A673 (cell line): Measurements from ENCODE around the gene ERBB2. TPM values are rescaled to one million over a fixed set of nuclear protein-coding genes. Genes with fewer than 3 reads are reported as not detected.
A peak's percentile ranks its signal among the peaks of the same experiment; 100 is the strongest.

Source experiments
- BruUV-seq: library from RNA; stranded (reverse); fragments of 400-500 nt; replicated peaks from 2 replicates; lab custom pipeline; 2021; lab: Mats Ljungman, UMichigan
- CTCF ChIA-PET: fragments of 300-600 bp; sonication (Branson Sonifier 250); formaldehyde crosslinking; loops from one replicate; lab custom pipeline; 2022; ENCODE audit warnings: antibody characterized with exemption; lab: Charles Lee
- POLR2A ChIA-PET: fragments of 300-600 bp; sonication (Branson Sonifier 250); formaldehyde crosslinking; loops from one replicate; lab custom pipeline; 2022; ENCODE audit warnings: antibody characterized with exemption; ENCODE audit not compliant: low non-redundant PET; lab: Charles Lee
- DNase-seq: peaks from one replicate; pipeline ENCODE4 v3.0.0-alpha.2; 2015; ENCODE audit warnings: low spot score
- H3K27ac ChIP-seq: fragments of 200-600 bp; sonication (generic); 2 replicates; pipeline ENCODE4 v1.5.1; 2016; ENCODE audit warnings: mixed run types, low read depth, mild to moderate bottlenecking, mixed read lengths, antibody characterized with exemption, low read length; ENCODE audit not compliant: poor library complexity, severe bottlenecking
- H3K27me3 ChIP-seq: fragments of 200-600 bp; sonication (generic); replicated peaks from 2 replicates; pipeline ENCODE4 v1.6.1; 2017; ENCODE audit warnings: mixed run types, low read depth, mild to moderate bottlenecking, mixed read lengths, antibody characterized with exemption, low read length; ENCODE audit not compliant: insufficient read depth, poor library complexity
- H3K36me3 ChIP-seq: fragments of 200-600 bp; sonication (generic); 2 replicates; pipeline ENCODE4 v1.6.1; 2016; ENCODE audit warnings: mixed run types, mild to moderate bottlenecking, mixed read lengths, antibody characterized with exemption, low read length; ENCODE audit not compliant: insufficient read depth, poor library complexity, severe bottlenecking
- H3K4me1 ChIP-seq: fragments of 200-600 bp; sonication (generic); 2 replicates; pipeline ENCODE4 v1.6.1; 2017; ENCODE audit warnings: mixed run types, mild to moderate bottlenecking, mixed read lengths, antibody characterized with exemption, low read length; ENCODE audit not compliant: insufficient read depth, poor library complexity, severe bottlenecking
- H3K4me3 ChIP-seq: fragments of 200-600 bp; sonication (generic); 2 replicates; pipeline ENCODE4 v1.5.1; 2016; ENCODE audit warnings: low read depth, mixed run types, mild to moderate bottlenecking, mixed read lengths, low read length; ENCODE audit not compliant: poor library complexity, severe bottlenecking
- H3K9me3 ChIP-seq: fragments of 200-600 bp; sonication (generic); 2 replicates; pipeline ENCODE4 v1.6.1; 2016; ENCODE audit warnings: mixed run types, low read depth, mild to moderate bottlenecking, mixed read lengths, antibody characterized with exemption, low read length; ENCODE audit not compliant: poor library complexity, severe bottlenecking
- EZH2 ChIP-seq: fragments of 200-600 bp; sonication (generic); IDR thresholded peaks from 2 replicates; pipeline ENCODE4 v1.6.1; 2017; ENCODE audit warnings: borderline replicate concordance, low read depth, mild to moderate bottlenecking, mixed read lengths, antibody characterized with exemption, low read length; ENCODE audit not compliant: poor library complexity, severe bottlenecking
- intact Hi-C: fragments of 100-400 bp; cut with micrococcal nuclease; formaldehyde crosslinking; loops from one replicate; pipeline ENCODE4 v1.10.0; 2022; ENCODE audit not compliant: unreplicated experiment
- total RNA-seq: library from RNA; stranded (reverse); gene quantifications from 2 replicates; pipeline ENCODE4 v1.2.3, GENCODE V29; 2021
- TF ChIP-seq, protein P1 (sequence below): fragments of 300-800, 200-600 bp; sonication (generic); conservative IDR thresholded peaks from 2 replicates; pipeline ENCODE4 v1.5.1; 2017; ENCODE audit warnings: low read depth, mild to moderate bottlenecking, antibody characterized with exemption, low read length, moderate library complexity, mixed read lengths

Gene ERBB2
- total RNA-seq, 1 experiment from 2014 or later: 11.1 TPM

DNA sequence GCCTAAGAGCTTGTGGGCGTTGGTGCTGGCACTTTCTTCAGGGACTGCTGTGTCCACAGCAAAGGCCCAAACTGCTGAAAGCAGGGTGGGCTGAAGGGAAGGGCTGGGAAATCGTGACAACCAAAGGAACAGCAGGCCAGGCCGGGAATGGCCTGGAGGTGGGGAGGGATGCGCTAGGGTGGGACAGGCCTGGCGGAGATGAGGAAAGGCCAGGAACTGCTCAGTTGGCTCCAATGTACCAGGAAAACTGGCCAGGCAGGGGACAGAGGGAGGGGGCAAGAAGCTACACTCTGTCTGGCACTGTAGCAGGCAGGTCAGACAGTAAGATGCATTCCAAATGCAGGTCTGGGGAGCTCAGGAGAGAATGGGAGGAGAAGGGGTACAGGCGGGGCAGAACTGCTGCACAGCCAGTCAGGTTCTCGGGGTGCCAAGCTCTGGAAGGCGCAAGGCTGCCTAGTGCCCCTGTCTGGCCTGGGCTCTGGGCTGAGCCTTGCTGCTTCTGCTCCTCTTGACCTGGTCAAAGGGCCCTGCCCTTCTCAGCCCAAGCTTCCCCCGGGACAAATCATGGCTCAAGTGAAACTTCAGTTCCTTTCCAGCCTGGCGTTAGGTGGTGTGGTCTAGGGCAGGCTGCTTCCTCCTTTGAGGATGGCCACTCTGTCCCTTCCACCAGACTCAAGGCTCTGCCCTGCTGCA is 24.3 kb upstream of the ERBB2 start:
- Histone ChIP-seq H3K9me3 (no peaks in the 10 kb centered on the region), H3K36me3 (no peaks in the 10 kb centered on the region), H3K4me1 (no peaks in the 10 kb centered on the region), H3K4me3 (no peak overlapping the region), H3K27ac (no peak overlapping the region), H3K27me3 (no peaks in the 10 kb centered on the region)
- ChIA-PET POLR2A (no interaction called here), CTCF (no interaction called here)
- BruUV-seq: no TSS peak
- DNase-seq: no peak
- no peak for TF ChIP-seq EZH2
- TF ChIP-seq, protein P1, sequence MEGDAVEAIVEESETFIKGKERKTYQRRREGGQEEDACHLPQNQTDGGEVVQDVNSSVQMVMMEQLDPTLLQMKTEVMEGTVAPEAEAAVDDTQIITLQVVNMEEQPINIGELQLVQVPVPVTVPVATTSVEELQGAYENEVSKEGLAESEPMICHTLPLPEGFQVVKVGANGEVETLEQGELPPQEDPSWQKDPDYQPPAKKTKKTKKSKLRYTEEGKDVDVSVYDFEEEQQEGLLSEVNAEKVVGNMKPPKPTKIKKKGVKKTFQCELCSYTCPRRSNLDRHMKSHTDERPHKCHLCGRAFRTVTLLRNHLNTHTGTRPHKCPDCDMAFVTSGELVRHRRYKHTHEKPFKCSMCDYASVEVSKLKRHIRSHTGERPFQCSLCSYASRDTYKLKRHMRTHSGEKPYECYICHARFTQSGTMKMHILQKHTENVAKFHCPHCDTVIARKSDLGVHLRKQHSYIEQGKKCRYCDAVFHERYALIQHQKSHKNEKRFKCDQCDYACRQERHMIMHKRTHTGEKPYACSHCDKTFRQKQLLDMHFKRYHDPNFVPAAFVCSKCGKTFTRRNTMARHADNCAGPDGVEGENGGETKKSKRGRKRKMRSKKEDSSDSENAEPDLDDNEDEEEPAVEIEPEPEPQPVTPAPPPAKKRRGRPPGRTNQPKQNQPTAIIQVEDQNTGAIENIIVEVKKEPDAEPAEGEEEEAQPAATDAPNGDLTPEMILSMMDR: no peak
- intact Hi-C loops: no loop called here

DNA sequence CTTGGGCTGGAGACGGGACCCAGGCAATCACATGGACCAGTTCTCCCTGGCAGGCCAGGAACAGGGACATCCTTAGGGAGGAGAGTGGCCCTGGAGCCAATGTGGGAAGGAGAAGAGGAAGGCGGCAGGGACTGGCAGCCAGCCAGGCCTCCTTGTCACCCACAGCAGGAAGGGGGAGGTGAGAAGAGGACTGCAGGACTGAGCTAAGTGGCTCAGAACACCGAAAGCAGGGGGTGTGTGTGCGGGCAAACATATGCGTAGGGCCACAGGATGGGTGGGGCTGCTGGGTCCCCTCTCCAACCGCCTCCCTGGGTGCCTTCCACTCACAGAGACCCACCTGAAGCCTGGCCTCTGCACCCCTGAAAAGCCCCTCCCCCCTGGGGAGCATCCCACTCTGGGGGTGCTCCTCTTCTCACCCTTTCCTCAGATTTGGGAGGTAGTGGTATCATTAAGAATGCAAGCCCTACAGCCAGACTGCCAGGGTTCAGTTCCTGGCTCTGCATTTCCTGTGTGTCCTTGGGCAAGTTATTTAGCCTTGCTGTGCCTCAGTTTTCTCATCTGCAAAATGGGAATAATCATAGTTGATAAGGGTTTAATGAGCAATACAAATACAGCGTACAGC is 23.6 kb upstream of the ERBB2 start:
- intact Hi-C loops: no loop called here
- no peaks in the 10 kb centered on the region for H3K27me3 ChIP-seq
- peak; percentile 34 for DNase-seq
- H3K27ac ChIP-seq: no peak overlapping the region
- no peak overlapping the region for H3K4me3 ChIP-seq
- H3K36me3 ChIP-seq: no peaks in the 10 kb centered on the region
- CTCF ChIA-PET: no interaction called here
- no TSS peak for BruUV-seq
- TF ChIP-seq, protein P1: no peak
- no peak for TF ChIP-seq EZH2
- POLR2A ChIA-PET: no interaction called here
- H3K9me3 ChIP-seq: no peaks in the 10 kb centered on the region
- H3K4me1 ChIP-seq: no peaks in the 10 kb centered on the region

DNA sequence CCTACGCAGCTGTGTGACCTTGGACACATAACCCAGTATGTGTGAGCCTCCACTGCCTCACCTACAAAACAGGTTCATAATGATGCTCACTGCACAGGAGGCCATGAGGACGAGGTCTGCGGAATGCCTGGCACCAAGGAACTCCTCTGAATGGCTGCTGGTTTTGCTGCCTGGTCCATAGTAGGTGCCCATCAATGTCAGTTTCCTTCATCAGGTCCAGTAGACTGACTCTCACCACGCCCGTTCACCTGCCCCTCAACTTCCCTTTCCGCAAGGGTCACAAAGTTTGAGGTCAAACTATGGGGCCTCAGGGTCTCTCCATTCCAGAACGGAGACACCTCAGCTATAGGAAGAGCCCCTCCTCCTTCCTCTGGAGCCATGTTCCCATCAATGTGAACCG is 22.8 kb upstream of the ERBB2 start:
- TF ChIP-seq EZH2: no peak
- TF ChIP-seq, protein P1: no peak
- Histone ChIP-seq H3K9me3 (no peaks in the 10 kb centered on the region), H3K36me3 (no peaks in the 10 kb centered on the region), H3K4me1 (no peaks in the 10 kb centered on the region), H3K27me3 (no peaks in the 10 kb centered on the region), H3K27ac (no peak overlapping the region), H3K4me3 (no peak overlapping the region)
- POLR2A ChIA-PET: interaction anchor here (0.6 kb wide), 1 partner anchor 741 kb away, joined by 5 read pairs; no protein-coding TSS in a partner anchor
- intact Hi-C loops: no loop called here
- DNase-seq: no peak
- BruUV-seq: no TSS peak
- CTCF ChIA-PET: no interaction called here
